SU-DHL-6 (cell line): ENCODE data around the gene ABCC8.

Experiments used
- EZH2phosphoT487 ChIP-seq: fragments of 200-600 bp; sonication (generic), shearing (Covaris generic); conservative IDR thresholded peaks from 2 replicates; pipeline ENCODE4 v1.6.1; 2018; ENCODE audit warnings: mild to moderate bottlenecking, antibody characterized with exemption, low read length, moderate library complexity, mixed read lengths
- TF ChIP-seq, protein P1 (sequence below): fragments of 200-600 bp; sonication (generic); IDR thresholded peaks from one replicate; pipeline ENCODE4 v1.5.1; 2017; ENCODE audit warnings: antibody characterized with exemption, mild to moderate bottlenecking, low read length, moderate library complexity; ENCODE audit not compliant: insufficient read depth, poor library complexity, severe bottlenecking

DNA sequence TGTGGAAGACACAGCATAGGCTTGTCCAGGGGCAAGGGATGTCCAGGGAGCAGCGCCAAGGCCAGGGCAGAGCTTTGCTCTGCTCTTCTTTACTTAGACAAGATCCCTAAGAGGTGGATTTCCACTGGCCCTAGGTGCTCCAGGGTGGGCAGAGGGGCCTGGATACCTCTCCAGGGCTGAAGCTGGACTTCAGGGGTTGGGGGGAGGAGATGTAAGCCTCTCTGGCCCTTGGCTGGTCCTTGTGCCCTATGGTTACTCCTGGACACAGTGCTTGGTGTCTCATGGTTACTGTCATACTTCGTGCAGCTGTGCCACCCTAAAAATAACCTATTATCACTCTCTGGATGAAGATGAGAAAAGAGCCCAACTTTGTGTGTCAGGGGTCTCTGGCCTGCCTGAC lies 75.3 kb downstream of the ABCC8 start:
- TF ChIP-seq, protein P1, sequence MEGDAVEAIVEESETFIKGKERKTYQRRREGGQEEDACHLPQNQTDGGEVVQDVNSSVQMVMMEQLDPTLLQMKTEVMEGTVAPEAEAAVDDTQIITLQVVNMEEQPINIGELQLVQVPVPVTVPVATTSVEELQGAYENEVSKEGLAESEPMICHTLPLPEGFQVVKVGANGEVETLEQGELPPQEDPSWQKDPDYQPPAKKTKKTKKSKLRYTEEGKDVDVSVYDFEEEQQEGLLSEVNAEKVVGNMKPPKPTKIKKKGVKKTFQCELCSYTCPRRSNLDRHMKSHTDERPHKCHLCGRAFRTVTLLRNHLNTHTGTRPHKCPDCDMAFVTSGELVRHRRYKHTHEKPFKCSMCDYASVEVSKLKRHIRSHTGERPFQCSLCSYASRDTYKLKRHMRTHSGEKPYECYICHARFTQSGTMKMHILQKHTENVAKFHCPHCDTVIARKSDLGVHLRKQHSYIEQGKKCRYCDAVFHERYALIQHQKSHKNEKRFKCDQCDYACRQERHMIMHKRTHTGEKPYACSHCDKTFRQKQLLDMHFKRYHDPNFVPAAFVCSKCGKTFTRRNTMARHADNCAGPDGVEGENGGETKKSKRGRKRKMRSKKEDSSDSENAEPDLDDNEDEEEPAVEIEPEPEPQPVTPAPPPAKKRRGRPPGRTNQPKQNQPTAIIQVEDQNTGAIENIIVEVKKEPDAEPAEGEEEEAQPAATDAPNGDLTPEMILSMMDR, result no peak
- TF ChIP-seq EZH2phosphoT487, result no peak
